C1 segment of cervical spinal cord (tissue), 14 donors: Measurements from ENCODE around the gene MYOM3.

ENCODE experiments used
- DNase-seq, 14 donors: peaks; one replicate each; lab custom pipeline; 2025; lab: John Stamatoyannopoulos, UW

MYOM3 gene

GRCh38 chr1:24138476-24139221 lies 26.7 kb upstream of the MYOM3 start:
- no peak for DNase-seq

GRCh38 chr1:24136956-24137539 lies 25.1 kb upstream of the MYOM3 start:
- no peak for DNase-seq

GRCh38 chr1:24134376-24134775 lies 22.4 kb upstream of the MYOM3 start:
- no peak for DNase-seq

GRCh38 chr1:24133819-24134218 lies 21.9 kb upstream of the MYOM3 start:
- DNase-seq: no peak

- no peak for DNase-seq
These were observed 18.4 kb upstream of the MYOM3 start for GRCh38 chr1:24130385-24130784.

GRCh38 chr1:24127801-24128363 lies 15.9 kb upstream of the MYOM3 start:
- no peak for DNase-seq

- no peak for DNase-seq
These were observed 15.3 kb upstream of the MYOM3 start for GRCh38 chr1:24127134-24127800.

- no peak for DNase-seq
These were observed 14.7 kb upstream of the MYOM3 start for GRCh38 chr1:24126672-24127023.

GRCh38 chr1:24126018-24126671 lies 14.2 kb upstream of the MYOM3 start:
- peak in 4 of 14 donors; percentile 6 to 49 (median 24) for DNase-seq

- DNase-seq: no peak
These were observed 13.5 kb upstream of the MYOM3 start for GRCh38 chr1:24125456-24125855.

- no peak for DNase-seq
These were observed 13.0 kb upstream of the MYOM3 start for GRCh38 chr1:24124980-24125379.

GRCh38 chr1:24123611-24124010 lies 11.7 kb upstream of the MYOM3 start:
- no peak for DNase-seq

- no peak for DNase-seq
These were observed 10.8 kb upstream of the MYOM3 start for GRCh38 chr1:24122776-24123175.

GRCh38 chr1:24121406-24121805 lies 9.5 kb upstream of the MYOM3 start:
- no peak for DNase-seq

GRCh38 chr1:24120965-24121364 lies 9.0 kb upstream of the MYOM3 start:
- no peak for DNase-seq

GRCh38 chr1:24119859-24120756 lies 8.2 kb upstream of the MYOM3 start:
- no peak for DNase-seq

- no peak for DNase-seq
These were observed 7.5 kb upstream of the MYOM3 start for GRCh38 chr1:24119489-24119858.

GRCh38 chr1:24118410-24119242 lies 6.7 kb upstream of the MYOM3 start:
- no peak for DNase-seq

GRCh38 chr1:24117722-24118409 lies 5.9 kb upstream of the MYOM3 start:
- no peak for DNase-seq

GRCh38 chr1:24117132-24117531 lies 5.2 kb upstream of the MYOM3 start:
- no peak for DNase-seq
